ENCODE data around the gene ALAS1. TPM values are rescaled to one million over a fixed set of nuclear protein-coding genes. Genes with fewer than 3 reads are reported as not detected.

The ALAS1 gene
- total and polyA plus RNA-seq, 2 of the 13 experiments (the other 11 are each of a cell fraction or from before 2014, with no cell fraction given), result 36.0 to 43.2 TPM

DNA sequence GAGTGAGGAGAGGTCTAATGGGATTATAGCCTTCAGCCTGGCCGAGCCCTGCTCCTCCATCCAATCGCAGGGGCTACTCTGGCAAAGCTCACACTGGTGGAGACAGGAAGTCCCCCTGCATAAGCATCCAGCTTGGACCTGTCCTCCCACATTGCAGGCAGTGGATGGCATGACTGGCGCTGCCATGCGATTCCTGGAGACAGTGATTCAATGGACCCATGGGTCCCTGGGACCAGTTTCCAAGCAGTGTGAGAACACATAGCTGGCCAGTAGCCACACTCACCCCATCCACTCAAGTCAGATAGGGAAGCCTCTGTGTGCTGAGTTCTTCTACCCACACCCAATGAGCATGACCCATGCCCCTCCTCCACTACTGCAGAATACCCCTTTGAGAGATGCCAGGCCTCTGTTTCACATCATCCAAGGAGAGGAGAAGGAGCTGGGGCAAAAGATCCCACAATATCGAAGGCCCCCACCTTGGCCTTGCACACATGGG is 25.6 kb upstream of the ALAS1 start:
- CTCF ChIA-PET (ENCODE audit: low intra/inter-chr PET ratio, low total read pairs), result no interaction called here
- no peak overlapping the region for H3K27ac ChIP-seq (ENCODE audit: extremely low read length, insufficient read depth, low read length)
- 58% methylated on average over 4 of the region's 5 CpGs for WGBS (ENCODE audit: low lambda C conversion rate)
- no peaks in the 10 kb centered on the region for H3K27me3 ChIP-seq (ENCODE audit: control insufficient read depth in 1 of 2, insufficient read depth in 2 of 2, low read length in 2 of 2)
- H3K4me2 ChIP-seq (ENCODE audit: low read depth, low read length), result no peak overlapping the region
- FAIRE-seq, result no peak
- BruUV-seq (replicated peaks), result no TSS peak
- H3K4me3 ChIP-seq (replicated peaks in 1 of 3; ENCODE audit: insufficient read depth in 1 of 3, low read depth in 2 of 3, low read length in 3 of 3), result no peak overlapping the region
- in situ Hi-C loops (cut with HindIII; ENCODE audit: extremely low pct_ligation_motif_present, low pct_unique_long_range_greater_than_20kb) (no loop called here), intact Hi-C loops (cut with micrococcal nuclease; ENCODE audit: unreplicated experiment) (no loop called here)
- no peak overlapping the region for H3K9ac ChIP-seq (ENCODE audit: insufficient read depth, low read depth, low read length)
- ATAC-seq, result no peak
- no peak for DNase-seq (ENCODE audit: low spot score)
- POLR2A ChIA-PET, result interaction anchor here (0.6 kb wide), 1 partner anchor 13 kb away, joined by 3 read pairs; no protein-coding TSS in a partner anchor
- H3K9me3 ChIP-seq (ENCODE audit: low read length), result no peaks in the 10 kb centered on the region
- H2AFZ ChIP-seq (ENCODE audit: low read length), result no peak overlapping the region
- H3K36me3 ChIP-seq (replicated peaks in 1 of 2; ENCODE audit: control insufficient read depth in 1 of 2, insufficient read depth in 2 of 2, low read length in 2 of 2), result no peaks in the 10 kb centered on the region
- no peaks in the 10 kb centered on the region for H4K20me1 ChIP-seq (ENCODE audit: insufficient read depth, low read length)
- peaks cover 59% of the 10 kb centered on the region for H3K4me1 ChIP-seq (ENCODE audit: insufficient read depth, low read length)
- no peaks in the 10 kb centered on the region for H3K79me2 ChIP-seq (ENCODE audit: insufficient read depth, low read length)
- TF ChIP-seq FLYWCH1 (CRISPR knock-in tag; IDR thresholded peaks at IDR 0.05), result no peak
- no peak for TF ChIP-seq ZNF572 (CRISPR knock-in tag; IDR thresholded peaks at IDR 0.05)
- TF ChIP-seq SCMH1 (CRISPR knock-in tag; IDR thresholded peaks at IDR 0.05; ENCODE audit: borderline replicate concordance), result no peak
- TF ChIP-seq PRPF4 (IDR thresholded peaks at IDR 0.05; ENCODE audit: low read depth, low read length, poor library complexity, severe bottlenecking), result no peak
- no peak for TF ChIP-seq SNRNP70 (IDR thresholded peaks at IDR 0.05; ENCODE audit: low read depth, low read length)
- no peak for TF ChIP-seq MEIS1 (CRISPR knock-in tag; IDR thresholded peaks at IDR 0.05; ENCODE audit: borderline replicate concordance)
- no peak for TF ChIP-seq ZBTB8A (CRISPR knock-in tag; IDR thresholded peaks at IDR 0.05; ENCODE audit: borderline replicate concordance, low read depth)
- TF ChIP-seq, protein P1, sequence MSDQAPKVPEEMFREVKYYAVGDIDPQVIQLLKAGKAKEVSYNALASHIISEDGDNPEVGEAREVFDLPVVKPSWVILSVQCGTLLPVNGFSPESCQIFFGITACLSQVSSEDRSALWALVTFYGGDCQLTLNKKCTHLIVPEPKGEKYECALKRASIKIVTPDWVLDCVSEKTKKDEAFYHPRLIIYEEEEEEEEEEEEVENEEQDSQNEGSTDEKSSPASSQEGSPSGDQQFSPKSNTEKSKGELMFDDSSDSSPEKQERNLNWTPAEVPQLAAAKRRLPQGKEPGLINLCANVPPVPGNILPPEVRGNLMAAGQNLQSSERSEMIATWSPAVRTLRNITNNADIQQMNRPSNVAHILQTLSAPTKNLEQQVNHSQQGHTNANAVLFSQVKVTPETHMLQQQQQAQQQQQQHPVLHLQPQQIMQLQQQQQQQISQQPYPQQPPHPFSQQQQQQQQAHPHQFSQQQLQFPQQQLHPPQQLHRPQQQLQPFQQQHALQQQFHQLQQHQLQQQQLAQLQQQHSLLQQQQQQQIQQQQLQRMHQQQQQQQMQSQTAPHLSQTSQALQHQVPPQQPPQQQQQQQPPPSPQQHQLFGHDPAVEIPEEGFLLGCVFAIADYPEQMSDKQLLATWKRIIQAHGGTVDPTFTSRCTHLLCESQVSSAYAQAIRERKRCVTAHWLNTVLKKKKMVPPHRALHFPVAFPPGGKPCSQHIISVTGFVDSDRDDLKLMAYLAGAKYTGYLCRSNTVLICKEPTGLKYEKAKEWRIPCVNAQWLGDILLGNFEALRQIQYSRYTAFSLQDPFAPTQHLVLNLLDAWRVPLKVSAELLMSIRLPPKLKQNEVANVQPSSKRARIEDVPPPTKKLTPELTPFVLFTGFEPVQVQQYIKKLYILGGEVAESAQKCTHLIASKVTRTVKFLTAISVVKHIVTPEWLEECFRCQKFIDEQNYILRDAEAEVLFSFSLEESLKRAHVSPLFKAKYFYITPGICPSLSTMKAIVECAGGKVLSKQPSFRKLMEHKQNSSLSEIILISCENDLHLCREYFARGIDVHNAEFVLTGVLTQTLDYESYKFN (CRISPR knock-in tag; conservative IDR thresholded peaks at IDR 0.05), result no peak

Measured in HepG2 (cell line).